Sigmoid colon (tissue), 4 donors: ENCODE measurements around the gene SHISAL1.

ENCODE experiments used
- EP300 ChIP-seq, 4 donors: sonication (generic); formaldehyde crosslinking; IDR thresholded peaks; one replicate each; pipeline ENCODE4 v1.6.1; 2017; ENCODE audit warnings: antibody characterized with exemption in 4 of 4
- POLR2A ChIP-seq, 2 donors: fragments of 450-650 bp; IDR thresholded peaks; one replicate each; pipeline ENCODE4 v1.6.1; 2016; ENCODE audit warnings: antibody characterized with exemption in 2 of 2, mild to moderate bottlenecking in 2 of 2, moderate library complexity in 2 of 2

- TF ChIP-seq EP300 (IDR thresholded peaks at IDR 0.05) (no peak), POLR2A (IDR thresholded peaks at IDR 0.05) (no peak)
Observed at GRCh38 chr22:44335903-44336803, 23.4 kb upstream of the SHISAL1 start.
